ENCODE data around the gene TNIK.
"Not testable (repeated sequence)": the region's sequence is repeated elsewhere in the genome, so short reads cannot be mapped to it uniquely, and the experiment has no call there.

GRCh38 chr3:171287761-171288160, 172.4 kb downstream of the TNIK start:
- not testable (repeated sequence) for TF ChIP-seq CTCF, POLR2A (IDR thresholded peaks at IDR 0.05)
